B cell (primary cell): ENCODE measurements around the gene ATP6V0A1. TPM values are rescaled to one million over a fixed set of nuclear protein-coding genes. Genes with fewer than 3 reads are reported as not detected.
A peak's percentile ranks its signal among the peaks of the same experiment; 100 is the strongest.

Experiments
- ATAC-seq: fragments of 200-7000 bp; cut with Tn5 transposase; one replicate; pipeline ENCODE4 v1.10.0; 2021; ENCODE audit warnings: low read depth, mild to moderate bottlenecking, moderate number of reproducible peaks, moderate library complexity
- CTCF ChIA-PET: fragments of 350-600 bp; sonication (Branson Sonifier 250); formaldehyde crosslinking; loops from one replicate; lab custom pipeline; 2021; ENCODE audit warnings: antibody characterized with exemption, inconsistent platforms; lab: Charles Lee
- POLR2A ChIA-PET: fragments of 350-600 bp; sonication (Branson Sonifier 250); formaldehyde crosslinking; loops from one replicate; lab custom pipeline; 2021; ENCODE audit warnings: antibody characterized with exemption; lab: Charles Lee
- DNase-seq: peaks from one replicate; pipeline ENCODE4 v3.0.0; 2013
- H2AFZ ChIP-seq: 2 replicates; pipeline ENCODE4 v1.6.1; 2012; ENCODE audit warnings: mild to moderate bottlenecking, low read depth, low read length; ENCODE audit not compliant: insufficient read depth, poor library complexity, severe bottlenecking
- H3K27ac ChIP-seq, 2 donors: 1 replicate in 1 of 2; 2 replicates in 1 of 2; pipeline ENCODE4 v1.5.1; 2012 to 2013; ENCODE audit warnings: low read length in 2 of 2, mild to moderate bottlenecking in 2 of 2, moderate library complexity in 1 of 2
- H3K27me3 ChIP-seq, 4 experiments: fragments of 200-600 bp in 1 of 4; sonication (generic) in 1 of 4; replicated peaks in 1 of 4; 1 replicate in 2 of 4; 2 replicates in 2 of 4; pipeline versions ENCODE4 v1.6.1 to v1.7.0; 2013 to 2016; ENCODE audit warnings: low read length in 3 of 4, mild to moderate bottlenecking in 2 of 4, mixed read lengths in 1 of 4, moderate library complexity in 1 of 4; ENCODE audit not compliant: insufficient read depth in 4 of 4, control insufficient read depth in 3 of 4; ENCODE audit errors: control extremely low read depth in 1 of 4
- H3K36me3 ChIP-seq, 2 experiments: replicated peaks in 1 of 2; 1 replicate in 1 of 2; 2 replicates in 1 of 2; pipeline versions ENCODE4 v1.6.1 to v1.7.1; 2013; ENCODE audit warnings: low read length in 1 of 2; ENCODE audit not compliant: insufficient read depth in 2 of 2, control insufficient read depth in 1 of 2; ENCODE audit errors: control extremely low read depth in 1 of 2, extremely low read depth in 1 of 2
- H3K4me1 ChIP-seq, 2 donors: fragments of 200-600 bp in 1 of 2; sonication (generic) in 1 of 2; 1 replicate in 1 of 2; 2 replicates in 1 of 2; pipeline versions ENCODE4 v1.5.1 to v1.6.1; 2013 to 2017; ENCODE audit warnings: low read length in 2 of 2; ENCODE audit not compliant: control insufficient read depth in 2 of 2, insufficient read depth in 2 of 2
- H3K4me2 ChIP-seq: replicated peaks from 2 replicates; pipeline ENCODE3; 2012; ENCODE audit warnings: mild to moderate bottlenecking, low read depth, low read length; ENCODE audit not compliant: poor library complexity, severe bottlenecking
- H3K4me3 ChIP-seq, 5 experiments: fragments of 200-600 bp in 1 of 5; sonication (generic) in 1 of 5; 1 replicate in 3 of 5; 2 replicates in 2 of 5; pipeline versions ENCODE4 v1.5.1 to v1.7.0; 2011 to 2016; ENCODE audit warnings: low read length in 4 of 5, mild to moderate bottlenecking in 4 of 5, low read depth in 2 of 5, control low read depth in 1 of 5, moderate library complexity in 1 of 5; ENCODE audit not compliant: insufficient read depth in 1 of 5; ENCODE audit errors: control extremely low read depth in 1 of 5, extremely low read depth in 1 of 5
- H3K79me2 ChIP-seq: fragments of 200-600 bp; sonication (generic); one replicate; pipeline ENCODE4 v1.6.0; 2016; ENCODE audit warnings: low read length; ENCODE audit not compliant: control insufficient read depth, insufficient read depth
- H3K9ac ChIP-seq: fragments of 200-600 bp; sonication (generic); 2 replicates; pipeline ENCODE4 v1.6.1; 2017; ENCODE audit warnings: mild to moderate bottlenecking, low read length, moderate library complexity
- H3K9me3 ChIP-seq, 3 donors: one replicate each; pipeline versions ENCODE4 v1.6.1 to v1.7.1; 2013; ENCODE audit warnings: low read length in 2 of 3; ENCODE audit not compliant: control insufficient read depth in 2 of 3, insufficient read depth in 1 of 3; ENCODE audit errors: control extremely low read depth in 1 of 3
- H4K20me1 ChIP-seq: 2 replicates; pipeline ENCODE4 v1.6.0; 2012; ENCODE audit warnings: mild to moderate bottlenecking, low read length; ENCODE audit not compliant: insufficient read depth, control insufficient read depth, poor library complexity, severe bottlenecking
- H3K27ac Mint-ChIP-seq: one replicate; pipeline ENCODE4 v1.8.0; 2021; ENCODE audit warnings: mixed read lengths
- H3K27me3 Mint-ChIP-seq: one replicate; pipeline ENCODE4 v1.8.0; 2021; ENCODE audit warnings: mixed read lengths
- H3K4me1 Mint-ChIP-seq: one replicate; pipeline ENCODE4 v1.8.0; 2021; ENCODE audit warnings: mixed read lengths
- H3K4me3 Mint-ChIP-seq: one replicate; pipeline ENCODE4 v1.8.0; 2021; ENCODE audit warnings: mixed read lengths
- H3K9me3 Mint-ChIP-seq: one replicate; pipeline ENCODE4 v1.8.0; 2022; ENCODE audit warnings: mixed read lengths; ENCODE audit not compliant: insufficient read depth
- CTCF ChIP-seq: fragments of 200-600 bp; IDR thresholded peaks from one replicate; pipeline ENCODE4 v1.8.0; 2022; ENCODE audit warnings: antibody characterized with exemption, mild to moderate bottlenecking
- EZH2 ChIP-seq: IDR thresholded peaks from 2 replicates; pipeline ENCODE4 v1.6.1; 2012; ENCODE audit warnings: borderline replicate concordance, low read depth, mild to moderate bottlenecking, moderate library complexity, low read length; ENCODE audit not compliant: insufficient read depth, poor library complexity, severe bottlenecking
- WGBS: methylation state at CpG from one replicate; pipeline ENCODE4 v1.1.5; 2013; ENCODE audit warnings: missing lambda C conversion rate; ENCODE audit not compliant: insufficient coverage; 5-methylcytosine and 5-hydroxymethylcytosine counted together
- intact Hi-C: fragments of 100-400 bp; cut with micrococcal nuclease; formaldehyde crosslinking; loops from one replicate; pipeline ENCODE4 v1.10.0; 2022
- polyA plus RNA-seq: library from polyadenylated mRNA; depleted of rRNA; stranded (reverse); fragments of >200 nt; gene quantifications from 2 replicates; pipeline ENCODE4 v1.2.3, GENCODE V29; 2012
- total RNA-seq, 2 donors: library from RNA; stranded (reverse); fragments of 120-200 nt in 1 of 2; gene quantifications; 1 replicate in 1 of 2; 2 replicates in 1 of 2; pipeline versions ENCODE4 v1.2.3 to v1.2.4, GENCODE V29; 2013 to 2022

The ATP6V0A1 gene
- total and polyA plus RNA-seq, 2 donors (not counting 1 experiment from before 2014, with no cell fraction given) = 59.1 to 90.9 TPM

GRCh38 chr17:42521036-42521435 is 62.4 kb downstream of the ATP6V0A1 start:
- Histone ChIP-seq H3K9ac (no peak overlapping the region), H2AFZ (no peak overlapping the region), H3K27ac (no peak overlapping the region), H3K27me3 (no peaks in the 10 kb centered on the region), H3K4me2 (no peak overlapping the region), H3K9me3 (no peaks in the 10 kb centered on the region), H3K79me2 (no peaks in the 10 kb centered on the region), H3K4me3 (no peak overlapping the region), H4K20me1 (no peaks in the 10 kb centered on the region), H3K36me3 (peaks cover 0 to 44% of the 10 kb centered on the region in 2 experiments), H3K4me1 (peaks cover 0 to 7% of the 10 kb centered on the region in 2 donors)
- Mint-ChIP-seq H3K27ac (no peak overlapping the region), H3K27me3 (no peaks in the 10 kb centered on the region), H3K4me3 (no peak overlapping the region), H3K4me1 (peaks cover 5% of the 10 kb centered on the region), H3K9me3 (no peaks in the 10 kb centered on the region)
- intact Hi-C loops = no loop called here
- ChIA-PET POLR2A (no interaction called here), CTCF (interaction anchor here (0.7 to 5.7 kb wide), 9 partner anchors 9 to 199 kb away, joined by 3 to 70 read pairs (median 3); no protein-coding TSS in a partner anchor)
- ATAC-seq (no peak), DNase-seq (no peak)
- whole genome bisulfite sequencing = 83% methylated on average over 2 of the region's 8 CpGs
- TF ChIP-seq CTCF (no peak), EZH2 (no peak)

GRCh38 chr17:42521666-42522262 is 63.1 kb downstream of the ATP6V0A1 start:
- H3K36me3 ChIP-seq = peaks cover 0 to 38% of the 10 kb centered on the region in 2 experiments
- Mint-ChIP-seq H3K27ac (no peak overlapping the region), H3K4me3 (no peak overlapping the region), H3K4me1 (peaks cover 5% of the 10 kb centered on the region), H3K9me3 (no peaks in the 10 kb centered on the region), H3K27me3 (no peaks in the 10 kb centered on the region)
- TF ChIP-seq CTCF (no peak), EZH2 (no peak)
- ATAC-seq (no peak), DNase-seq (peak; percentile 8)
- H3K27me3 ChIP-seq = no peaks in the 10 kb centered on the region
- H2AFZ ChIP-seq = no peak overlapping the region
- no peaks in the 10 kb centered on the region for H3K79me2 ChIP-seq
- WGBS = 94% methylated on average over 10 of the region's 11 CpGs
- CTCF ChIA-PET = interaction anchor here (1.0 to 5.7 kb wide), 3 partner anchors 80 to 116 kb away, joined by 3 to 70 read pairs (median 3); no protein-coding TSS in a partner anchor
- no peaks in the 10 kb centered on the region for H3K9me3 ChIP-seq
- H3K4me3 ChIP-seq = no peak overlapping the region
- H3K4me2 ChIP-seq = no peak overlapping the region
- H3K9ac ChIP-seq = no peak overlapping the region
- POLR2A ChIA-PET = no interaction called here
- H4K20me1 ChIP-seq = no peaks in the 10 kb centered on the region
- intact Hi-C loops = no loop called here
- H3K4me1 ChIP-seq = peaks cover 0 to 7% of the 10 kb centered on the region in 2 donors
- no peak overlapping the region for H3K27ac ChIP-seq
